Gastrocnemius medialis (tissue), 4 donors: ENCODE data around the gene COL5A2.
A peak's percentile ranks its signal among the peaks of the same experiment; 100 is the strongest.

Experiments
- POLR2A ChIP-seq, 2 donors: fragments of 450-650 bp; IDR thresholded peaks; one replicate each; pipeline ENCODE4 v1.6.1; 2017; ENCODE audit warnings: antibody characterized with exemption in 2 of 2, mild to moderate bottlenecking in 2 of 2, moderate library complexity in 2 of 2
- TF ChIP-seq, protein P1 (sequence below), 5 experiments: fragments of 450-650 bp in 3 of 5; fragments of 200-600 bp in 2 of 5; sonication (generic) in 2 of 5; IDR thresholded peaks in 4 of 5; conservative IDR thresholded peaks in 1 of 5; 1 replicate in 4 of 5; 2 replicates in 1 of 5; pipeline ENCODE4 v1.5.1; 2016 to 2019; ENCODE audit warnings: antibody characterized with exemption in 5 of 5, mild to moderate bottlenecking in 3 of 5, moderate library complexity in 3 of 5

DNA sequence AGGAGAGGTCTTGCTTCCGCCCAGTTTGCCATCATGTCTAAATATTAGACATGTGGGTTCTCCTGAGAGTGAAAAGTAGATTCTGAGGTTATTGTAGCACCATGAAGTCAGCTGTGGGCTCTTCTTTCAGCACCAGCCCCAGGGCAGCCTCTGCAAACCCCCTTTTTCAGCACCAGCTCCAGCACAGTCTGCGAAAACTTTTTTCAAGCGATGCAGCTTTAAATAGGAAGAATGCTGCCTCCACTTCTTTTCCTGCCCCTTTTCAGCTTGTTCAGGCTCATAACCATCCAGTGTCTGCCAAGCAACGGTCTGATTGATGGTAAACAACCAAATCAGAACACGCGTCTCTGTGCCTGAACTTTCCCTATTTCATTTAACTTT, at the start of gene COL5A2:
- TF ChIP-seq POLR2A (IDR thresholded peaks at IDR 0.05): peak in 1 of 2 donors; percentile 41
- TF ChIP-seq, protein P1, sequence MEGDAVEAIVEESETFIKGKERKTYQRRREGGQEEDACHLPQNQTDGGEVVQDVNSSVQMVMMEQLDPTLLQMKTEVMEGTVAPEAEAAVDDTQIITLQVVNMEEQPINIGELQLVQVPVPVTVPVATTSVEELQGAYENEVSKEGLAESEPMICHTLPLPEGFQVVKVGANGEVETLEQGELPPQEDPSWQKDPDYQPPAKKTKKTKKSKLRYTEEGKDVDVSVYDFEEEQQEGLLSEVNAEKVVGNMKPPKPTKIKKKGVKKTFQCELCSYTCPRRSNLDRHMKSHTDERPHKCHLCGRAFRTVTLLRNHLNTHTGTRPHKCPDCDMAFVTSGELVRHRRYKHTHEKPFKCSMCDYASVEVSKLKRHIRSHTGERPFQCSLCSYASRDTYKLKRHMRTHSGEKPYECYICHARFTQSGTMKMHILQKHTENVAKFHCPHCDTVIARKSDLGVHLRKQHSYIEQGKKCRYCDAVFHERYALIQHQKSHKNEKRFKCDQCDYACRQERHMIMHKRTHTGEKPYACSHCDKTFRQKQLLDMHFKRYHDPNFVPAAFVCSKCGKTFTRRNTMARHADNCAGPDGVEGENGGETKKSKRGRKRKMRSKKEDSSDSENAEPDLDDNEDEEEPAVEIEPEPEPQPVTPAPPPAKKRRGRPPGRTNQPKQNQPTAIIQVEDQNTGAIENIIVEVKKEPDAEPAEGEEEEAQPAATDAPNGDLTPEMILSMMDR (IDR thresholded peaks at IDR 0.05 in 4 of 5, conservative IDR thresholded peaks at IDR 0.05 in 1 of 5): no peak
